HepG2 (cell line): Measurements from ENCODE around the gene AFF1. TPM values are rescaled to one million over a fixed set of nuclear protein-coding genes. Genes with fewer than 3 reads are reported as not detected.

Source experiments
- ATAC-seq: fragments of 200-7000 bp; cut with Tn5 transposase; 3 replicates; pipeline ENCODE4 v1.9.1; 2020; ENCODE audit warnings: mild to moderate bottlenecking, moderate library complexity
- BruUV-seq: library from RNA; stranded (reverse); fragments of 400-500 nt; replicated peaks from 2 replicates; lab custom pipeline; 2021; lab: Mats Ljungman, UMichigan
- CTCF ChIA-PET: fragments of 300-600 bp; formaldehyde crosslinking; extraction: SDS; loops from one replicate; lab custom pipeline; 2021; ENCODE audit warnings: low total read pairs, inconsistent platforms, low intra/inter-chr PET ratio; lab: Yijun Ruan, JAX
- POLR2A ChIA-PET: fragments of 350-600 bp; sonication (Branson Sonifier 250); formaldehyde crosslinking; loops from one replicate; lab custom pipeline; 2020; ENCODE audit warnings: antibody characterized with exemption, inconsistent platforms; lab: Yijun Ruan, JAX
- DNase-seq: peaks from one replicate; pipeline ENCODE4 v3.0.0-alpha.2; 2015; ENCODE audit warnings: low spot score
- FAIRE-seq: peaks from 3 replicates; lab custom pipeline; 2011; peaks lifted over from hg19 to GRCh38; lab: Jason Lieb, UNC
- H2AFZ ChIP-seq: one replicate; pipeline ENCODE4 v1.6.1; 2011; ENCODE audit warnings: low read length, inconsistent platforms
- H3K27ac ChIP-seq: fragments of 300-600 bp; 3 replicates; pipeline ENCODE4 v1.8.0; 2011; ENCODE audit warnings: mixed run types, mild to moderate bottlenecking, mixed read lengths, low read length, inconsistent platforms; ENCODE audit not compliant: insufficient read depth; ENCODE audit errors: extremely low read length
- H3K27me3 ChIP-seq, 2 experiments: fragments of 200-600 bp in 1 of 2; 2 replicates in 1 of 2; 3 replicates in 1 of 2; pipeline versions ENCODE4 v1.6.0 to v1.8.0; 2011; ENCODE audit warnings: low read length in 2 of 2, mild to moderate bottlenecking in 2 of 2, moderate library complexity in 2 of 2, inconsistent platforms in 1 of 2; ENCODE audit not compliant: insufficient read depth in 2 of 2, control insufficient read depth in 1 of 2
- H3K36me3 ChIP-seq, 2 experiments: fragments of 200-600 bp in 1 of 2; replicated peaks in 1 of 2; 2 replicates in 1 of 2; 3 replicates in 1 of 2; pipeline versions ENCODE4 v1.5.1 to v1.8.0; 2011; ENCODE audit warnings: low read length in 2 of 2, inconsistent platforms in 1 of 2; ENCODE audit not compliant: insufficient read depth in 2 of 2, control insufficient read depth in 1 of 2
- H3K4me1 ChIP-seq: 2 replicates; pipeline ENCODE4 v1.5.1; 2012; ENCODE audit warnings: low read length, inconsistent platforms; ENCODE audit not compliant: insufficient read depth
- H3K4me2 ChIP-seq: 2 replicates; pipeline ENCODE4 v1.6.0; 2011; ENCODE audit warnings: low read depth, low read length, inconsistent platforms
- H3K4me3 ChIP-seq, 3 experiments: fragments of 200-600 bp in 1 of 3; sonication (generic), shearing (Covaris generic) in 1 of 3; replicated peaks in 1 of 3; 2 replicates each; pipeline ENCODE4 v1.5.1; 2011 to 2016; ENCODE audit warnings: low read length in 3 of 3, inconsistent platforms in 2 of 3, low read depth in 2 of 3, mild to moderate bottlenecking in 2 of 3, control low read depth in 1 of 3, mixed read lengths in 1 of 3; ENCODE audit not compliant: insufficient read depth in 1 of 3
- H3K79me2 ChIP-seq: one replicate; pipeline ENCODE4 v1.6.1; 2011; ENCODE audit warnings: low read length, inconsistent platforms; ENCODE audit not compliant: insufficient read depth
- H3K9ac ChIP-seq: 2 replicates; pipeline ENCODE4 v1.6.0; 2011; ENCODE audit warnings: mild to moderate bottlenecking, low read depth, low read length, inconsistent platforms; ENCODE audit not compliant: insufficient read depth
- H3K9me3 ChIP-seq: 2 replicates; pipeline ENCODE4 v1.5.1; 2012; ENCODE audit warnings: mild to moderate bottlenecking, low read length
- H4K20me1 ChIP-seq: 2 replicates; pipeline ENCODE4 v1.6.0; 2011; ENCODE audit warnings: inconsistent platforms, mild to moderate bottlenecking, low read length, moderate library complexity; ENCODE audit not compliant: insufficient read depth
- BCL6 ChIP-seq: IDR thresholded peaks from 2 replicates; pipeline ENCODE4 v1.6.1; 2016; ENCODE audit warnings: missing genetic modification reagents, missing compliant biosample characterization
- BRF2 ChIP-seq: sonication (generic); formaldehyde crosslinking; IDR thresholded peaks from 2 replicates; pipeline ENCODE4 v1.8.1; 2022; ENCODE audit warnings: mild to moderate bottlenecking, missing genetic modification reagents
- ELK4 ChIP-seq: sonication (generic); formaldehyde crosslinking; IDR thresholded peaks from 2 replicates; pipeline ENCODE4 v1.9.0; 2021; ENCODE audit warnings: missing genetic modification reagents, borderline replicate concordance
- FOXO1 ChIP-seq: sonication (generic); formaldehyde crosslinking; IDR thresholded peaks from 2 replicates; pipeline ENCODE4 v1.4.0; 2020; ENCODE audit warnings: missing genetic modification reagents
- GATA4 ChIP-seq: sonication (generic); IDR thresholded peaks from 2 replicates; pipeline ENCODE4 v1.6.1; 2016; ENCODE audit warnings: antibody characterized with exemption, low read depth, borderline replicate concordance
- HDAC2 ChIP-seq: sonication (generic); formaldehyde crosslinking; IDR thresholded peaks from 2 replicates; pipeline ENCODE4 v1.4.0; 2020; ENCODE audit warnings: missing genetic modification reagents
- HNF4A ChIP-seq: sonication (generic); formaldehyde crosslinking; IDR thresholded peaks from 2 replicates; pipeline ENCODE4 v1.4.0; 2020; ENCODE audit warnings: missing genetic modification reagents
- HNF4G ChIP-seq, 2 experiments: sonication (generic) in 1 of 2; formaldehyde crosslinking in 1 of 2; IDR thresholded peaks; 2 replicates each; pipeline versions ENCODE4 v1.4.0 to v1.6.1; 2011 to 2020; ENCODE audit warnings: borderline replicate concordance in 2 of 2, low read depth in 2 of 2, mild to moderate bottlenecking in 2 of 2, low read length in 1 of 2, missing genetic modification reagents in 1 of 2, moderate library complexity in 1 of 2
- MYPOP ChIP-seq: sonication (generic); formaldehyde crosslinking; IDR thresholded peaks from 2 replicates; pipeline ENCODE4 v1.8.1; 2023; ENCODE audit warnings: mild to moderate bottlenecking, moderate library complexity, missing genetic modification reagents
- NFE2 ChIP-seq: sonication (generic); formaldehyde crosslinking; IDR thresholded peaks from 2 replicates; pipeline ENCODE4 v1.4.0; 2020; ENCODE audit warnings: missing genetic modification reagents
- ZFX ChIP-seq: sonication (generic); formaldehyde crosslinking; IDR thresholded peaks from 2 replicates; pipeline ENCODE4 v1.4.0; 2020; ENCODE audit warnings: mild to moderate bottlenecking, low read depth, missing genetic modification reagents, moderate library complexity
- ZKSCAN5 ChIP-seq: sonication (generic); formaldehyde crosslinking; IDR thresholded peaks from 2 replicates; pipeline ENCODE4 v1.5.1; 2020; ENCODE audit warnings: mild to moderate bottlenecking, missing genetic modification reagents
- ZNF331 ChIP-seq: sonication (generic); formaldehyde crosslinking; IDR thresholded peaks from 2 replicates; pipeline ENCODE4 v1.4.0; 2020; ENCODE audit warnings: missing genetic modification reagents
- ZNF34 ChIP-seq: sonication (generic); formaldehyde crosslinking; IDR thresholded peaks from 2 replicates; pipeline ENCODE4 v1.4.0; 2020; ENCODE audit warnings: mild to moderate bottlenecking, missing genetic modification reagents, borderline replicate concordance
- WGBS: methylation state at CpG from one replicate; pipeline ENCODE4 v1.1.6; 2017; ENCODE audit warnings: low lambda C conversion rate; 5-methylcytosine and 5-hydroxymethylcytosine counted together
- in situ Hi-C: cut with HindIII; loops from 2 replicates; pipeline ENCODE4 v1.10.0; 2017; ENCODE audit warnings: low pct_unique_long_range_greater_than_20kb; ENCODE audit not compliant: extremely low pct_ligation_motif_present
- intact Hi-C: fragments of 100-400 bp; cut with micrococcal nuclease; formaldehyde crosslinking; loops from one replicate; pipeline ENCODE4 v1.10.0; 2022; ENCODE audit not compliant: unreplicated experiment
- polyA plus RNA-seq, 8 experiments: library from polyadenylated mRNA; depleted of rRNA in 3 of 8; stranded (reverse) in 7 of 8; unstranded in 1 of 8; fragments of >200 nt; fragmentation: Illumina TruSeq in 4 of 8; extraction: Trizol in 4 of 8; gene quantifications; 2 replicates each; pipeline versions ENCODE4 v1.2.1 to v1.2.3, GENCODE V29; 2011 to 2016; ENCODE audit warnings: low read depth in 4 of 8, missing spikeins in 1 of 8, mixed read lengths in 1 of 8; ENCODE audit not compliant: insufficient read depth in 1 of 8
- total RNA-seq, 5 experiments: library from RNA; depleted of rRNA; stranded (reverse); fragments of >200 nt; fragmentation: Illumina TruSeq; extraction: Trizol; gene quantifications; 2 replicates each; pipeline ENCODE4 v1.2.3, GENCODE V29; 2016; ENCODE audit warnings: low read depth in 1 of 5
- TF ChIP-seq, protein P1 (sequence below): sonication (generic); formaldehyde crosslinking; IDR thresholded peaks from 2 replicates; pipeline ENCODE4 v1.8.1; 2022; ENCODE audit warnings: low read depth, mild to moderate bottlenecking, missing genetic modification reagents
- TF ChIP-seq, protein P2 (sequence below): sonication (generic); formaldehyde crosslinking; IDR thresholded peaks from 2 replicates; pipeline ENCODE4 v1.4.0; 2020; ENCODE audit warnings: missing genetic modification reagents

AFF1 gene
- total and polyA plus RNA-seq, 2 of the 13 experiments (the other 11 are each of a cell fraction or from before 2014, with no cell fraction given) = 15.5 to 15.9 TPM

DNA sequence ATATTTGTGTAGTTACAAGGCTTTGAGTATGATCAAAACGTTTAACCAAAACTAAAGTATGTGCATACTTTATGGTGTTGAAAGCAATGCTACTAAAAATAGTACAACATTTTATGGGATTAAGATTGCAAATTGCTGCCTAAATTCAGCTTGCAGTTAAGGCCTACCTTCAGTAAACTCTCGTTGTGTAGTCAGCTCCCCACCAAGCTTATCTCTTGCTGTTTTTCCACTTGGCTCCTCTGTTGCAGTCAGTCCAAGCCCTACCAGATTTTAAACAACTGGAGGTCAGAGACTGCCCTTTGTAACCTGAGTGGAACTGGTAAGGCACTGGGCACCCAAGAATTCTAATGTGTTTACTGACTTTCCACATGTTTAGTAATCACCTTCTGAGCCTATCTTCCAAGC lies 25.7 kb downstream of the AFF1 start:
- Histone ChIP-seq H3K9me3 (no peaks in the 10 kb centered on the region), H3K4me1 (peaks cover 54% of the 10 kb centered on the region), H3K9ac (no peak overlapping the region; the same call in 1 of the 2 replicates), H3K36me3 (0 out of 5 replicates have a peak, but pooled peaks cover 0 to 3% of the 10 kb centered on the region in 2 experiments), H3K4me2 (peak overlapping the region; percentile 15; the same call in 1 of the 2 replicates), H3K27ac (peak overlapping the region; percentile 47), H3K4me3 (no peak overlapping the region), H2AFZ (no peak overlapping the region), H4K20me1 (no peaks in the 10 kb centered on the region), H3K79me2 (peaks cover 46% of the 10 kb centered on the region), H3K27me3 (no peaks in the 10 kb centered on the region)
- POLR2A ChIA-PET = interaction anchor here (1.0 to 3.9 kb wide), 3 partner anchors 25 to 46 kb away, joined by 3 to 12 read pairs (median 4); partner anchors contain the start of gene AFF1
- ATAC-seq (peak; percentile 95), FAIRE-seq (peak; percentile 83), DNase-seq (peak; percentile 49)
- WGBS = 25% methylated on average over 2 of the region's 2 CpGs
- BruUV-seq = no TSS peak
- intact Hi-C loops = no loop called here
- CTCF ChIA-PET = no interaction called here
- in situ Hi-C loops = no loop called here
- TF ChIP-seq, protein P1, sequence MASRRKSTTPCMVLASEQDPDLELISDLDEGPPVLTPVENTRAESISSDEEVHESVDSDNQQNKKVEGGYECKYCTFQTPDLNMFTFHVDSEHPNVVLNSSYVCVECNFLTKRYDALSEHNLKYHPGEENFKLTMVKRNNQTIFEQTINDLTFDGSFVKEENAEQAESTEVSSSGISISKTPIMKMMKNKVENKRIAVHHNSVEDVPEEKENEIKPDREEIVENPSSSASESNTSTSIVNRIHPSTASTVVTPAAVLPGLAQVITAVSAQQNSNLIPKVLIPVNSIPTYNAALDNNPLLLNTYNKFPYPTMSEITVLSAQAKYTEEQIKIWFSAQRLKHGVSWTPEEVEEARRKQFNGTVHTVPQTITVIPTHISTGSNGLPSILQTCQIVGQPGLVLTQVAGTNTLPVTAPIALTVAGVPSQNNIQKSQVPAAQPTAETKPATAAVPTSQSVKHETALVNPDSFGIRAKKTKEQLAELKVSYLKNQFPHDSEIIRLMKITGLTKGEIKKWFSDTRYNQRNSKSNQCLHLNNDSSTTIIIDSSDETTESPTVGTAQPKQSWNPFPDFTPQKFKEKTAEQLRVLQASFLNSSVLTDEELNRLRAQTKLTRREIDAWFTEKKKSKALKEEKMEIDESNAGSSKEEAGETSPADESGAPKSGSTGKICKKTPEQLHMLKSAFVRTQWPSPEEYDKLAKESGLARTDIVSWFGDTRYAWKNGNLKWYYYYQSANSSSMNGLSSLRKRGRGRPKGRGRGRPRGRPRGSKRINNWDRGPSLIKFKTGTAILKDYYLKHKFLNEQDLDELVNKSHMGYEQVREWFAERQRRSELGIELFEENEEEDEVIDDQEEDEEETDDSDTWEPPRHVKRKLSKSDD (CRISPR knock-in tag) = no peak
- TF ChIP-seq GATA4 (no peak), BCL6 (CRISPR knock-in tag) (no peak), NFE2 (no peak), ZNF34 (CRISPR knock-in tag) (no peak), MYPOP (0 out of 2 replicates have a peak, but pooled peaks have one; percentile 28), HNF4A (peak; percentile 21; the same call in 1 of the 2 replicates), ELK4 (CRISPR knock-in tag) (no peak), ZNF331 (CRISPR knock-in tag) (no peak), FOXO1 (CRISPR knock-in tag) (peak; percentile 29; the same call in 1 of the 2 replicates), ZKSCAN5 (CRISPR knock-in tag) (no peak), ZFX (peak; percentile 60), HDAC2 (CRISPR knock-in tag) (0 out of 2 replicates have a peak, but pooled peaks have one; percentile 10), HNF4G (IDR thresholded peaks at IDR 0.05; ENCODE audit: borderline replicate concordance, low read depth, low read length) (peak; percentile 22; the same call in 1 of the 2 replicates), HNF4G (CRISPR knock-in tag; IDR thresholded peaks at IDR 0.05; ENCODE audit: borderline replicate concordance, low read depth) (no peak), BRF2 (CRISPR knock-in tag) (no peak)
- TF ChIP-seq, protein P2, sequence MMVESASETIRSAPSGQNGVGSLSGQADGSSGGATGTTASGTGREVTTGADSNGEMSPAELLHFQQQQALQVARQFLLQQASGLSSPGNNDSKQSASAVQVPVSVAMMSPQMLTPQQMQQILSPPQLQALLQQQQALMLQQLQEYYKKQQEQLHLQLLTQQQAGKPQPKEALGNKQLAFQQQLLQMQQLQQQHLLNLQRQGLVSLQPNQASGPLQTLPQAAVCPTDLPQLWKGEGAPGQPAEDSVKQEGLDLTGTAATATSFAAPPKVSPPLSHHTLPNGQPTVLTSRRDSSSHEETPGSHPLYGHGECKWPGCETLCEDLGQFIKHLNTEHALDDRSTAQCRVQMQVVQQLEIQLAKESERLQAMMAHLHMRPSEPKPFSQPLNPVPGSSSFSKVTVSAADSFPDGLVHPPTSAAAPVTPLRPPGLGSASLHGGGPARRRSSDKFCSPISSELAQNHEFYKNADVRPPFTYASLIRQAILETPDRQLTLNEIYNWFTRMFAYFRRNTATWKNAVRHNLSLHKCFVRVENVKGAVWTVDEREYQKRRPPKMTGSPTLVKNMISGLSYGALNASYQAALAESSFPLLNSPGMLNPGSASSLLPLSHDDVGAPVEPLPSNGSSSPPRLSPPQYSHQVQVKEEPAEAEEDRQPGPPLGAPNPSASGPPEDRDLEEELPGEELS (CRISPR knock-in tag) = 0 out of 2 replicates have a peak, but pooled peaks have one; percentile 51
